LNCAP (cell line): ENCODE data around the gene SMURF2.

Source experiments
- CTCF ChIP-seq: fragments of 450-650 bp; IDR thresholded peaks from 2 replicates; pipeline ENCODE4 v1.5.1; 2017; ENCODE audit warnings: mild to moderate bottlenecking

Gene SMURF2

GRCh38 chr17:64599187-64599676 lies 62.9 kb downstream of the SMURF2 start:
- no peak for TF ChIP-seq CTCF

DNA sequence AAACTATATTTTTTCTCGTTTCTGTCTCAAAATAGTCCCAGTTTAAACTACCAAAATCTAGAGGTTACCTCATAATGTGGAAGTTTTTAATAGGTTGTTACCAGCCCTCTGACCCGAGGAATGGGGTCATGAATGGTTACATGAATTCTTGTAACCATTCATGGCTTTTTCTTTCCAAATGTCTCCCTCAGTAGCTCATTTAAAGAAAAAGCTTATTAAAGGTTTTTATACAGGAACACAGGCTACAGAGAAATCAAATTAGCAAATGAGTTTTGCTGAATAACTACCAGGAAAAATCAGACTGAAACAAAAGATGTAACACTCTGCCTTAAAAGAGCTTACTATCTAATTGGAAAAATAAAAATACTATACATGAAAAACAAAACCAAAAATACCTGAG lies 63.4 kb downstream of the SMURF2 start:
- no peak for TF ChIP-seq CTCF

DNA sequence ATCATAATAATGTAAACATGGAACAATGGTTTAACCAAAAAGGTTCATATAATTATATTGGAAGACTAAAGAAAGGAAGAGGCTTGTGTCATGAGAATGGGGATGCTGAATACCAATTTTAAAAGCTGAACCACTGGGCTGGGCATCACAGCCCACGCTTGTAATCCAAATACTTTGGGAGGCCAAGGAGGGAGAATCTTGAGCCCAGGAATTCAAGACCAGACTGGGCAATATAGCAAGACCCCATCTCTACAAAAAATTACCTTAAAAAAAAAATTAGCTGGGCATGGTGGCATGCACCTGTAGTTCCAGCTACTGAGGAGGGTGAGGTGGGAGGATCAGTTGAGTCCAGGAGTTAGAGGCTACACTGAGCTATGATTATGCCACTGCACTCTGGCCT lies 65.1 kb downstream of the SMURF2 start:
- no peak for TF ChIP-seq CTCF

DNA sequence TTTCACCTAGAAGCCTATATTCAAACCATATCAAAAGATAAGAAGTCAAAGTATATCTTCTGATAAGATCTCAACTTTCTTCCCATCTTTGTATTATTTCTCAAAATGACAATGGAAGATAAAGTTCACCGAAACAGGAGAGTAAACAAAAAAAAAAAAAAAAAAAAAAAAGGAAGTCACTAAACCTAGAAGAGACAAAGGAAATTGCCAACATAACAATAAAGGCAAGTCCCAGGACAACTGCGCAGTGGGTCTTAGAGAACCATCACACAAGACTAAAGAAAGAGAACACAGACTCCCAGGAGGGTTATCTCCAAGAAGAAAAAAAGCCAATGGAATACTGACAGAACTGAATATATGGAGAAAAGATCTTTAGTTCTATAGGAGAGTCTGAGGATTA lies 65.7 kb downstream of the SMURF2 start:
- TF ChIP-seq CTCF, result no peak

GRCh38 chr17:64591944-64592343 lies 70.2 kb downstream of the SMURF2 start:
- TF ChIP-seq CTCF, result no peak

DNA sequence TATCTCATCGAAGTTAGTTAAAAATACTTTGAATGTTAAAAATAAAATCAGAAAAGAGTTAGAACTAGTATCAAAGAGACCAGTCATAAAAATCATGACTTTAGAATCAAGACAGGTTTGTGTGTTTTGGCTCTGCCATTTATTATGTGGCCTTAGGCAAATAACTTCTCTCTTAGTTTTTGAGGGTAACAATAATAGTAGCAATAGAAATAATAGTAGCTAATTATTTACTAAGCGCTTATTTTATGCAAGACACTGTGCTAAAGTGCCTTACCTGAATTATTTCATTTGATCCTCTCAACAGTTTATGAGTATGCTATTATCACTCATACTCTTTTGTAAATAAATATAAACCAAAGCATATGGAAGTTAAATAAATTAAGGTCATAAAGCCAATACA lies 77.0 kb downstream of the SMURF2 start:
- TF ChIP-seq CTCF, result no peak

DNA sequence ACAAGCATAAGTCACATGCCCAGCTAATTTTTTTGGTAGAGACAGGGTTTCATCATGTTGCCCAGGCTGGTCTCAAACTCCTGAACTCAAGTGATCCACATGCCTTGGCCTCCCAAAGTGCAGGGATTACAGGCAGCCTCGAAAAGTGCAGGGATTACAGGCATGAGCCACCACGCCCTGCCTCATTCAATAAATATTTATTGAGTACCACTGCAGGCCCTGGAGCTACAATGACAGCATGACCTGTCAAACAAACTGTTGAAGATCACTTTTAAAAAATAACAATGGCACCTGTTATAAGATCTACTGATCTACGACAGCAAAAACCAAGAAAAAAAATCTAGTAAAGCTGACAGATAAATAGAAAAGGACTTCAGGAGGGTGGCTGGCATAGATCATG lies 79.1 kb downstream of the SMURF2 start:
- no peak for TF ChIP-seq CTCF
